ENCODE results near the gene KLHL29. TPM values are rescaled to one million over a fixed set of nuclear protein-coding genes. Genes with fewer than 3 reads are reported as not detected.

The KLHL29 gene
- total RNA-seq, 2 experiments from 2014 or later, result 2.5 to 2.7 TPM

GRCh38 chr2:23567161-23567756 lies 182.3 kb downstream of the KLHL29 start:
- ATAC-seq (ENCODE audit: poor library complexity) (no peak), DNase-seq (no peak)
- ChIA-PET POLR2A (no interaction called here), CTCF (no interaction called here)
- Histone ChIP-seq H3K4me3 (ENCODE audit: low read length) (no peak overlapping the region), H3K4me1 (ENCODE audit: insufficient read depth, low read length) (no peaks in the 10 kb centered on the region), H3K9me3 (ENCODE audit: control insufficient read depth in 1 of 2, insufficient read depth in 1 of 2, low read length in 2 of 2) (no peaks in the 10 kb centered on the region), H3K27ac (ENCODE audit: low read depth in 1 of 2, low read length in 2 of 2) (no peak overlapping the region), H3K36me3 (ENCODE audit: insufficient read depth, low read length) (no peaks in the 10 kb centered on the region), H3K27me3 (ENCODE audit: control insufficient read depth in 1 of 2, insufficient read depth in 2 of 2, low read length in 2 of 2) (no peaks in the 10 kb centered on the region)
- Mint-ChIP-seq H3K9me3 (no peaks in the 10 kb centered on the region), H3K36me3 (ENCODE audit: low read depth) (no peaks in the 10 kb centered on the region), H3K4me3 (no peak overlapping the region), H3K4me1 (ENCODE audit: low read depth) (no peaks in the 10 kb centered on the region), H3K27me3 (no peaks in the 10 kb centered on the region), H3K27ac (no peak overlapping the region)
- intact Hi-C loops (cut with DNase I, micrococcal nuclease), result loop anchor here in 1 of 2 experiments (5.0 kb wide), 1 partner anchor 200 kb away; no protein-coding TSS in a partner anchor
- TF ChIP-seq, protein P1, sequence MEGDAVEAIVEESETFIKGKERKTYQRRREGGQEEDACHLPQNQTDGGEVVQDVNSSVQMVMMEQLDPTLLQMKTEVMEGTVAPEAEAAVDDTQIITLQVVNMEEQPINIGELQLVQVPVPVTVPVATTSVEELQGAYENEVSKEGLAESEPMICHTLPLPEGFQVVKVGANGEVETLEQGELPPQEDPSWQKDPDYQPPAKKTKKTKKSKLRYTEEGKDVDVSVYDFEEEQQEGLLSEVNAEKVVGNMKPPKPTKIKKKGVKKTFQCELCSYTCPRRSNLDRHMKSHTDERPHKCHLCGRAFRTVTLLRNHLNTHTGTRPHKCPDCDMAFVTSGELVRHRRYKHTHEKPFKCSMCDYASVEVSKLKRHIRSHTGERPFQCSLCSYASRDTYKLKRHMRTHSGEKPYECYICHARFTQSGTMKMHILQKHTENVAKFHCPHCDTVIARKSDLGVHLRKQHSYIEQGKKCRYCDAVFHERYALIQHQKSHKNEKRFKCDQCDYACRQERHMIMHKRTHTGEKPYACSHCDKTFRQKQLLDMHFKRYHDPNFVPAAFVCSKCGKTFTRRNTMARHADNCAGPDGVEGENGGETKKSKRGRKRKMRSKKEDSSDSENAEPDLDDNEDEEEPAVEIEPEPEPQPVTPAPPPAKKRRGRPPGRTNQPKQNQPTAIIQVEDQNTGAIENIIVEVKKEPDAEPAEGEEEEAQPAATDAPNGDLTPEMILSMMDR (IDR thresholded peaks at IDR 0.05), result no peak

GRCh38 chr2:23568211-23568610 lies 183.2 kb downstream of the KLHL29 start:
- no peak overlapping the region for H3K4me3 Mint-ChIP-seq
- Histone ChIP-seq H3K4me3 (ENCODE audit: low read length) (no peak overlapping the region), H3K4me1 (ENCODE audit: insufficient read depth, low read length) (no peaks in the 10 kb centered on the region), H3K27ac (ENCODE audit: low read depth in 1 of 2, low read length in 2 of 2) (no peak overlapping the region), H3K9me3 (ENCODE audit: control insufficient read depth in 1 of 2, insufficient read depth in 1 of 2, low read length in 2 of 2) (no peaks in the 10 kb centered on the region), H3K36me3 (ENCODE audit: insufficient read depth, low read length) (no peaks in the 10 kb centered on the region), H3K27me3 (ENCODE audit: control insufficient read depth in 1 of 2, insufficient read depth in 2 of 2, low read length in 2 of 2) (no peaks in the 10 kb centered on the region)
- no peaks in the 10 kb centered on the region for H3K27me3 Mint-ChIP-seq
- ATAC-seq (ENCODE audit: poor library complexity), result no peak
- H3K4me1 Mint-ChIP-seq (ENCODE audit: low read depth), result no peaks in the 10 kb centered on the region
- TF ChIP-seq, protein P1 (IDR thresholded peaks at IDR 0.05), result no peak
- no peaks in the 10 kb centered on the region for H3K36me3 Mint-ChIP-seq (ENCODE audit: low read depth)
- intact Hi-C loops (cut with DNase I, micrococcal nuclease), result loop anchor here in 1 of 2 experiments (5.0 kb wide), 1 partner anchor 201 kb away; no protein-coding TSS in a partner anchor
- no peak overlapping the region for H3K27ac Mint-ChIP-seq
- no peaks in the 10 kb centered on the region for H3K9me3 Mint-ChIP-seq
- ChIA-PET POLR2A (no interaction called here), CTCF (no interaction called here)
- DNase-seq, result no peak

GRCh38 chr2:23568626-23569190 lies 183.7 kb downstream of the KLHL29 start:
- H3K27ac Mint-ChIP-seq, result no peak overlapping the region
- no peaks in the 10 kb centered on the region for H3K4me1 ChIP-seq (ENCODE audit: insufficient read depth, low read length)
- intact Hi-C loops (cut with DNase I, micrococcal nuclease), result loop anchor here in 1 of 2 experiments (5.0 kb wide), 1 partner anchor 201 kb away; no protein-coding TSS in a partner anchor
- H3K4me3 ChIP-seq (ENCODE audit: low read length), result no peak overlapping the region
- H3K36me3 ChIP-seq (ENCODE audit: insufficient read depth, low read length), result no peaks in the 10 kb centered on the region
- H3K27me3 ChIP-seq (ENCODE audit: control insufficient read depth in 1 of 2, insufficient read depth in 2 of 2, low read length in 2 of 2), result no peaks in the 10 kb centered on the region
- H3K36me3 Mint-ChIP-seq (ENCODE audit: low read depth), result no peaks in the 10 kb centered on the region
- POLR2A ChIA-PET, result no interaction called here
- no peaks in the 10 kb centered on the region for H3K9me3 ChIP-seq (ENCODE audit: control insufficient read depth in 1 of 2, insufficient read depth in 1 of 2, low read length in 2 of 2)
- H3K9me3 Mint-ChIP-seq, result no peaks in the 10 kb centered on the region
- no peak overlapping the region for H3K4me3 Mint-ChIP-seq
- H3K4me1 Mint-ChIP-seq (ENCODE audit: low read depth), result no peaks in the 10 kb centered on the region
- TF ChIP-seq, protein P1 (IDR thresholded peaks at IDR 0.05), result no peak
- ATAC-seq (ENCODE audit: poor library complexity), result no peak
- no peak for DNase-seq
- H3K27me3 Mint-ChIP-seq, result no peaks in the 10 kb centered on the region
- no peak overlapping the region for H3K27ac ChIP-seq (ENCODE audit: low read depth in 1 of 2, low read length in 2 of 2)
- CTCF ChIA-PET, result no interaction called here
